Panc1 (cell line): ENCODE measurements around the gene PELI2. TPM values are rescaled to one million over a fixed set of nuclear protein-coding genes. Genes with fewer than 3 reads are reported as not detected.
A peak's percentile ranks its signal among the peaks of the same experiment; 100 is the strongest.

ENCODE experiments used
- ATAC-seq: fragments of 200-7000 bp; cut with Tn5 transposase; 2 replicates; pipeline ENCODE4 v1.9.1; 2020; ENCODE audit warnings: mild to moderate bottlenecking, moderate library complexity
- BruUV-seq: library from RNA; stranded (reverse); fragments of 400-500 nt; replicated peaks from 2 replicates; lab custom pipeline; 2021; lab: Mats Ljungman, UMichigan
- CTCF ChIA-PET: fragments of 300-600 bp; sonication (Branson Sonifier 250); formaldehyde crosslinking; loops from one replicate; lab custom pipeline; 2022; ENCODE audit warnings: antibody characterized with exemption; lab: Charles Lee
- POLR2A ChIA-PET: fragments of 300-600 bp; sonication (Branson Sonifier 250); formaldehyde crosslinking; loops from one replicate; lab custom pipeline; 2022; ENCODE audit warnings: antibody characterized with exemption; lab: Charles Lee
- DNase-seq: peaks from one replicate; pipeline ENCODE4 v3.0.0-alpha.2; 2010; ENCODE audit warnings: low read depth, low spot score
- H3K27ac ChIP-seq: 2 replicates; pipeline ENCODE4 v1.5.1; 2011; ENCODE audit warnings: mild to moderate bottlenecking, low read length, inconsistent platforms
- H3K27me3 ChIP-seq: fragments of 200-500 bp; sonication (Bioruptor generic); 2 replicates; pipeline ENCODE4 v1.6.0; 2014; ENCODE audit warnings: low read length, inconsistent platforms; ENCODE audit not compliant: control insufficient read depth, insufficient read depth
- H3K36me3 ChIP-seq: fragments of 200-500 bp; sonication (Bioruptor generic); 2 replicates; pipeline ENCODE4 v1.5.1; 2014; ENCODE audit warnings: inconsistent platforms, mild to moderate bottlenecking, low read length, moderate library complexity; ENCODE audit not compliant: control insufficient read depth, insufficient read depth
- H3K4me1 ChIP-seq: 2 replicates; pipeline ENCODE4 v1.5.1; 2011; ENCODE audit warnings: inconsistent platforms, mild to moderate bottlenecking, low read length, moderate library complexity; ENCODE audit not compliant: control insufficient read depth, insufficient read depth
- H3K4me3 ChIP-seq, 2 experiments: 2 replicates each; pipeline ENCODE4 v1.5.1; 2011 to 2012; ENCODE audit warnings: low read depth in 2 of 2, low read length in 2 of 2, mild to moderate bottlenecking in 2 of 2, inconsistent platforms in 1 of 2, moderate library complexity in 1 of 2
- H3K9me3 ChIP-seq: fragments of 200-500 bp; sonication (Bioruptor generic); 2 replicates; pipeline ENCODE4 v1.5.1; 2014; ENCODE audit warnings: low read depth, mild to moderate bottlenecking, inconsistent platforms, low read length, moderate library complexity; ENCODE audit not compliant: control insufficient read depth, insufficient read depth
- POLR2AphosphoS5 ChIP-seq: IDR thresholded peaks from 2 replicates; pipeline ENCODE4 v1.6.1; 2012; ENCODE audit warnings: mild to moderate bottlenecking, low read depth, low read length, moderate library complexity
- SIN3A ChIP-seq: IDR thresholded peaks from 2 replicates; pipeline ENCODE4 v1.6.1; 2012; ENCODE audit warnings: low read depth, mild to moderate bottlenecking, low read length, moderate library complexity, borderline replicate concordance; ENCODE audit not compliant: insufficient read depth
- TCF7L2 ChIP-seq: IDR thresholded peaks from 2 replicates; pipeline ENCODE4 v1.6.1; 2011; ENCODE audit warnings: mild to moderate bottlenecking, low read depth, low read length, inconsistent platforms
- in situ Hi-C: cut with HindIII; loops from 2 replicates; pipeline ENCODE4 v1.10.0; 2016; ENCODE audit warnings: low sequenced_read_pairs, low pct_unique_long_range_greater_than_20kb
- intact Hi-C: fragments of 100-400 bp; cut with micrococcal nuclease; formaldehyde crosslinking; loops from one replicate; pipeline ENCODE4 v1.10.0; 2022; ENCODE audit not compliant: unreplicated experiment
- total RNA-seq: library from RNA; stranded (reverse); gene quantifications from one replicate; pipeline ENCODE4 v1.2.1, GENCODE V29; 2021; ENCODE audit not compliant: unreplicated experiment
- TF ChIP-seq, protein P1 (sequence below), 2 experiments: IDR thresholded peaks; 2 replicates each; pipeline ENCODE4 v1.6.1; 2011 to 2012; ENCODE audit warnings: low read depth in 2 of 2, control low read depth in 1 of 2, low read length in 1 of 2, mild to moderate bottlenecking in 1 of 2, moderate library complexity in 1 of 2; ENCODE audit not compliant: insufficient read depth in 1 of 2
- TF ChIP-seq, protein P2 (sequence below): fragments of 450-650 bp; IDR thresholded peaks from 2 replicates; pipeline ENCODE4 v1.5.1; 2017; ENCODE audit warnings: mild to moderate bottlenecking

The PELI2 gene
- total RNA-seq, 1 experiment from 2014 or later, result 0.28 TPM

- TF ChIP-seq, protein P1, sequence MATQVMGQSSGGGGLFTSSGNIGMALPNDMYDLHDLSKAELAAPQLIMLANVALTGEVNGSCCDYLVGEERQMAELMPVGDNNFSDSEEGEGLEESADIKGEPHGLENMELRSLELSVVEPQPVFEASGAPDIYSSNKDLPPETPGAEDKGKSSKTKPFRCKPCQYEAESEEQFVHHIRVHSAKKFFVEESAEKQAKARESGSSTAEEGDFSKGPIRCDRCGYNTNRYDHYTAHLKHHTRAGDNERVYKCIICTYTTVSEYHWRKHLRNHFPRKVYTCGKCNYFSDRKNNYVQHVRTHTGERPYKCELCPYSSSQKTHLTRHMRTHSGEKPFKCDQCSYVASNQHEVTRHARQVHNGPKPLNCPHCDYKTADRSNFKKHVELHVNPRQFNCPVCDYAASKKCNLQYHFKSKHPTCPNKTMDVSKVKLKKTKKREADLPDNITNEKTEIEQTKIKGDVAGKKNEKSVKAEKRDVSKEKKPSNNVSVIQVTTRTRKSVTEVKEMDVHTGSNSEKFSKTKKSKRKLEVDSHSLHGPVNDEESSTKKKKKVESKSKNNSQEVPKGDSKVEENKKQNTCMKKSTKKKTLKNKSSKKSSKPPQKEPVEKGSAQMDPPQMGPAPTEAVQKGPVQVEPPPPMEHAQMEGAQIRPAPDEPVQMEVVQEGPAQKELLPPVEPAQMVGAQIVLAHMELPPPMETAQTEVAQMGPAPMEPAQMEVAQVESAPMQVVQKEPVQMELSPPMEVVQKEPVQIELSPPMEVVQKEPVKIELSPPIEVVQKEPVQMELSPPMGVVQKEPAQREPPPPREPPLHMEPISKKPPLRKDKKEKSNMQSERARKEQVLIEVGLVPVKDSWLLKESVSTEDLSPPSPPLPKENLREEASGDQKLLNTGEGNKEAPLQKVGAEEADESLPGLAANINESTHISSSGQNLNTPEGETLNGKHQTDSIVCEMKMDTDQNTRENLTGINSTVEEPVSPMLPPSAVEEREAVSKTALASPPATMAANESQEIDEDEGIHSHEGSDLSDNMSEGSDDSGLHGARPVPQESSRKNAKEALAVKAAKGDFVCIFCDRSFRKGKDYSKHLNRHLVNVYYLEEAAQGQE (IDR thresholded peaks at IDR 0.05; ENCODE audit: insufficient read depth in 1 of 2, low read depth in 2 of 2, low read length in 1 of 2), result no peak
- no TSS peak for BruUV-seq
- in situ Hi-C loops, result no loop called here
- no peak for ATAC-seq
- Histone ChIP-seq H3K27ac (no peak overlapping the region), H3K36me3 (no peaks in the 10 kb centered on the region), H3K4me1 (no peaks in the 10 kb centered on the region), H3K27me3 (no peaks in the 10 kb centered on the region), H3K4me3 (no peak overlapping the region), H3K9me3 (no peaks in the 10 kb centered on the region)
- POLR2A ChIA-PET, result no interaction called here
- CTCF ChIA-PET, result no interaction called here
- no peak for DNase-seq
- intact Hi-C loops, result no loop called here
These were observed 220.5 kb downstream of the PELI2 start for GRCh38 chr14:56338674-56339073.

- no peak for DNase-seq
- no TSS peak for BruUV-seq
- Histone ChIP-seq H3K9me3 (no peaks in the 10 kb centered on the region), H3K27ac (no peak overlapping the region), H3K27me3 (no peaks in the 10 kb centered on the region), H3K4me1 (no peaks in the 10 kb centered on the region), H3K4me3 (no peak overlapping the region), H3K36me3 (no peaks in the 10 kb centered on the region)
- TF ChIP-seq SIN3A (no peak), TCF7L2 (no peak), POLR2AphosphoS5 (no peak)
- TF ChIP-seq, protein P1 (IDR thresholded peaks at IDR 0.05; ENCODE audit: insufficient read depth in 1 of 2, low read depth in 2 of 2, low read length in 1 of 2), result no peak
- TF ChIP-seq, protein P2, sequence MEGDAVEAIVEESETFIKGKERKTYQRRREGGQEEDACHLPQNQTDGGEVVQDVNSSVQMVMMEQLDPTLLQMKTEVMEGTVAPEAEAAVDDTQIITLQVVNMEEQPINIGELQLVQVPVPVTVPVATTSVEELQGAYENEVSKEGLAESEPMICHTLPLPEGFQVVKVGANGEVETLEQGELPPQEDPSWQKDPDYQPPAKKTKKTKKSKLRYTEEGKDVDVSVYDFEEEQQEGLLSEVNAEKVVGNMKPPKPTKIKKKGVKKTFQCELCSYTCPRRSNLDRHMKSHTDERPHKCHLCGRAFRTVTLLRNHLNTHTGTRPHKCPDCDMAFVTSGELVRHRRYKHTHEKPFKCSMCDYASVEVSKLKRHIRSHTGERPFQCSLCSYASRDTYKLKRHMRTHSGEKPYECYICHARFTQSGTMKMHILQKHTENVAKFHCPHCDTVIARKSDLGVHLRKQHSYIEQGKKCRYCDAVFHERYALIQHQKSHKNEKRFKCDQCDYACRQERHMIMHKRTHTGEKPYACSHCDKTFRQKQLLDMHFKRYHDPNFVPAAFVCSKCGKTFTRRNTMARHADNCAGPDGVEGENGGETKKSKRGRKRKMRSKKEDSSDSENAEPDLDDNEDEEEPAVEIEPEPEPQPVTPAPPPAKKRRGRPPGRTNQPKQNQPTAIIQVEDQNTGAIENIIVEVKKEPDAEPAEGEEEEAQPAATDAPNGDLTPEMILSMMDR, result peak; percentile 37
- ATAC-seq, result no peak
- ChIA-PET CTCF (no interaction called here), POLR2A (no interaction called here)
- in situ Hi-C loops, result no loop called here
- intact Hi-C loops, result no loop called here
These were observed 221.9 kb downstream of the PELI2 start for GRCh38 chr14:56339855-56340701.
